Aorta (tissue), 5 donors: ENCODE data around the gene DHRS7C. TPM values are rescaled to one million over a fixed set of nuclear protein-coding genes. Genes with fewer than 3 reads are reported as not detected.

ENCODE experiments used
- ATAC-seq: fragments of 200-7000 bp; cut with Tn5 transposase; one replicate; pipeline ENCODE4 v1.9.1; 2022; ENCODE audit warnings: moderate library complexity; ENCODE audit not compliant: low FRiP score
- DNase-seq, 2 donors: peaks; one replicate each; pipeline ENCODE4 v3.0.0-alpha.2; 2020
- H3K27ac ChIP-seq, 2 donors: one replicate each; pipeline ENCODE4 v1.5.1; 2013; ENCODE audit warnings: low read length in 2 of 2, mild to moderate bottlenecking in 2 of 2, moderate library complexity in 2 of 2, control low read depth in 1 of 2, inconsistent platforms in 1 of 2, low read depth in 1 of 2
- H3K27me3 ChIP-seq, 2 donors: one replicate each; pipeline ENCODE4 v1.6.1; 2013; ENCODE audit warnings: control low read depth in 1 of 2, low read length in 1 of 2, mild to moderate bottlenecking in 1 of 2, moderate library complexity in 1 of 2; ENCODE audit not compliant: insufficient read depth in 2 of 2, control insufficient read depth in 1 of 2
- H3K36me3 ChIP-seq, 2 donors: one replicate each; pipeline ENCODE4 v1.6.1; 2013; ENCODE audit warnings: control low read depth in 1 of 2, low read length in 1 of 2, mild to moderate bottlenecking in 1 of 2; ENCODE audit not compliant: insufficient read depth in 2 of 2, control insufficient read depth in 1 of 2
- H3K4me1 ChIP-seq, 2 donors: one replicate each; pipeline ENCODE4 v1.6.1; 2013; ENCODE audit warnings: low read length in 2 of 2, control low read depth in 1 of 2, mild to moderate bottlenecking in 1 of 2, moderate library complexity in 1 of 2; ENCODE audit not compliant: insufficient read depth in 2 of 2, control insufficient read depth in 1 of 2
- H3K4me3 ChIP-seq, 2 donors: one replicate each; pipeline ENCODE4 v1.5.1; 2013; ENCODE audit warnings: low read length in 2 of 2, control low read depth in 1 of 2, mild to moderate bottlenecking in 1 of 2
- H3K9me3 ChIP-seq: one replicate; pipeline ENCODE4 v1.6.1; 2013; ENCODE audit warnings: mild to moderate bottlenecking, low read length; ENCODE audit not compliant: control insufficient read depth
- WGBS, 2 donors: extraction: QIAGEN DNeasy Blood & Tissue Kit; methylation state at CpG; one replicate each; pipeline ENCODE4 v1.1.7; 2013; 5-methylcytosine and 5-hydroxymethylcytosine counted together
- intact Hi-C, 2 donors: fragments of 100-400 bp; cut with DNase I; formaldehyde crosslinking; loops; one replicate each; pipeline versions ENCODE4 v1.14.2 to v1.15.0; 2022
- polyA plus RNA-seq, 2 donors: library from polyadenylated mRNA; stranded (reverse); fragments of 200-250 nt; gene quantifications; one replicate each; pipeline ENCODE4 v1.2.3, GENCODE V29; 2013
- total RNA-seq, 2 donors: library from RNA; stranded (reverse); fragmentation: NEBNext Ultra II Directional; extraction: Animal tissue kit (Norgen Biotek cat#: 25700); gene quantifications; one replicate each; pipeline ENCODE4 v1.2.1, GENCODE V29; 2021
- donor health status: healthy with polysubstance abuse.
- donor health status: Bipolar disorder and iron deficiency.
- donor health status: DM: no; HTN: no; CAD: no.
- donor health status: DM: no; HTN: no; CAD: no.
- donor health status: DM: yes; HTN: yes; CAD: no.

The DHRS7C gene
- total and polyA plus RNA-seq, 4 donors: not detected

- 46% methylated on average over 21 of the region's 21 CpGs for WGBS, 2 donors
- Histone ChIP-seq H3K36me3 (no peaks in the 10 kb centered on the region), H3K27me3 (no peaks in the 10 kb centered on the region), H3K4me1 (no peaks in the 10 kb centered on the region), H3K4me3 (no peak within 1 kb of the TSS), H3K9me3 (peaks cover 2% of the 10 kb centered on the region), H3K27ac (no peak within 1 kb of the TSS)
- intact Hi-C loops: no loop called here
- ATAC-seq (no peak), DNase-seq (no peak)
These were observed 34.3 kb upstream of the DHRS7C start, which contains the start of gene GLP2R for GRCh38 chr17:9825641-9826150. TSS of gene GLP2R (plus strand) at chr17:9825924. CDS start at chr17:9826064, 140 bp downstream.

- Histone ChIP-seq H3K4me1 (no peaks in the 10 kb centered on the region), H3K27ac (no peak overlapping the region), H3K27me3 (no peaks in the 10 kb centered on the region), H3K4me3 (no peak overlapping the region), H3K9me3 (peaks cover 2% of the 10 kb centered on the region), H3K36me3 (no peaks in the 10 kb centered on the region)
- ATAC-seq (no peak), DNase-seq (no peak)
- 78 to 79% methylated on average over 8 of the region's 8 CpGs for WGBS, 2 donors
- intact Hi-C loops: no loop called here
These were observed 33.5 kb upstream of the DHRS7C start for GRCh38 chr17:9824797-9825338.

GRCh38 chr17:9824094-9824493 is 32.7 kb upstream of the DHRS7C start:
- Histone ChIP-seq H3K4me1 (no peaks in the 10 kb centered on the region), H3K27me3 (no peaks in the 10 kb centered on the region), H3K9me3 (peaks cover 2% of the 10 kb centered on the region), H3K27ac (no peak overlapping the region), H3K36me3 (no peaks in the 10 kb centered on the region), H3K4me3 (no peak overlapping the region)
- DNase-seq (no peak), ATAC-seq (no peak)
- 63% methylated on average over 4 of the region's 4 CpGs for WGBS, 2 donors
- intact Hi-C loops: no loop called here

GRCh38 chr17:9821921-9822320 is 30.5 kb upstream of the DHRS7C start, which contains the start of gene GSG1L2:
TSS of gene GSG1L2 (minus strand) at chr17:9822079. CDS start at chr17:9822071, 8 bp downstream.
- intact Hi-C loops: no loop called here
- H3K27me3 ChIP-seq: no peaks in the 10 kb centered on the region

GRCh38 chr17:9820448-9820847 is 29.1 kb upstream of the DHRS7C start:
- H3K4me1 ChIP-seq: no peaks in the 10 kb centered on the region
- 67 to 85% methylated on average over 3 of the region's 3 CpGs for WGBS, 2 donors
- H3K27ac ChIP-seq: no peak overlapping the region
- no peaks in the 10 kb centered on the region for H3K36me3 ChIP-seq
- peaks cover 2% of the 10 kb centered on the region for H3K9me3 ChIP-seq
- no peaks in the 10 kb centered on the region for H3K27me3 ChIP-seq
- intact Hi-C loops: no loop called here
- ATAC-seq: no peak
- DNase-seq: no peak
- no peak overlapping the region for H3K4me3 ChIP-seq

More at GRCh38 chr17:9821921-9822320, 30.5 kb upstream of the DHRS7C start, which contains the start of gene GSG1L2:
- Histone ChIP-seq H3K4me3 (no peak within 1 kb of the TSS), H3K4me1 (no peaks in the 10 kb centered on the region), H3K9me3 (peaks cover 2% of the 10 kb centered on the region), H3K27ac (no peak within 1 kb of the TSS), H3K36me3 (no peaks in the 10 kb centered on the region)
- DNase-seq (no peak), ATAC-seq (no peak)
- WGBS, 2 donors: 55 to 64% methylated on average over 12 to 15 of the region's 15 CpGs

- ATAC-seq: no peak
- Histone ChIP-seq H3K4me3 (no peak overlapping the region), H3K4me1 (no peaks in the 10 kb centered on the region), H3K9me3 (peaks cover 1% of the 10 kb centered on the region), H3K27ac (no peak overlapping the region), H3K36me3 (no peaks in the 10 kb centered on the region), H3K27me3 (no peaks in the 10 kb centered on the region)
- intact Hi-C loops: no loop called here
- no peak for DNase-seq
- 77 to 78% methylated on average over 4 of the region's 4 CpGs for WGBS, 2 donors
These were observed 27.4 kb upstream of the DHRS7C start for GRCh38 chr17:9818760-9819159.

GRCh38 chr17:9817086-9817485 is 25.7 kb upstream of the DHRS7C start:
- Histone ChIP-seq H3K4me3 (no peak overlapping the region), H3K27ac (no peak overlapping the region), H3K9me3 (peaks cover 2% of the 10 kb centered on the region), H3K27me3 (peaks cover 0 to 2% of the 10 kb centered on the region in 2 donors), H3K4me1 (no peaks in the 10 kb centered on the region), H3K36me3 (no peaks in the 10 kb centered on the region)
- ATAC-seq: no peak
- intact Hi-C loops: no loop called here
- no peak for DNase-seq
- 54 to 55% methylated on average over 8 of the region's 8 CpGs for WGBS, 2 donors

GRCh38 chr17:9816472-9816871 is 25.1 kb upstream of the DHRS7C start:
- H3K4me3 ChIP-seq: no peak overlapping the region
- H3K9me3 ChIP-seq: peaks cover 2% of the 10 kb centered on the region
- DNase-seq: no peak
- no peak overlapping the region for H3K27ac ChIP-seq
- H3K36me3 ChIP-seq: no peaks in the 10 kb centered on the region
- no peak for ATAC-seq
- intact Hi-C loops: no loop called here
- H3K27me3 ChIP-seq: peaks cover 0 to 2% of the 10 kb centered on the region in 2 donors
- WGBS, 2 donors: 83 to 87% methylated on average over 10 of the region's 10 CpGs
- H3K4me1 ChIP-seq: no peaks in the 10 kb centered on the region

- ATAC-seq: no peak
- WGBS, 2 donors: 71 to 75% methylated on average over 14 of the region's 14 CpGs
- Histone ChIP-seq H3K27ac (no peak overlapping the region), H3K36me3 (no peaks in the 10 kb centered on the region), H3K27me3 (peaks cover 0 to 2% of the 10 kb centered on the region in 2 donors), H3K4me3 (no peak overlapping the region), H3K9me3 (peaks cover 3% of the 10 kb centered on the region), H3K4me1 (no peaks in the 10 kb centered on the region)
- intact Hi-C loops: no loop called here
- no peak for DNase-seq
These were observed 23.0 kb upstream of the DHRS7C start for GRCh38 chr17:9814337-9814945.
